ENCODE results near the gene ATP5PB. TPM values are rescaled to one million over a fixed set of nuclear protein-coding genes. Genes with fewer than 3 reads are reported as not detected.

ATP5PB gene
- total RNA-seq, 2 donors from 2014 or later: 458 to 551 TPM

DNA sequence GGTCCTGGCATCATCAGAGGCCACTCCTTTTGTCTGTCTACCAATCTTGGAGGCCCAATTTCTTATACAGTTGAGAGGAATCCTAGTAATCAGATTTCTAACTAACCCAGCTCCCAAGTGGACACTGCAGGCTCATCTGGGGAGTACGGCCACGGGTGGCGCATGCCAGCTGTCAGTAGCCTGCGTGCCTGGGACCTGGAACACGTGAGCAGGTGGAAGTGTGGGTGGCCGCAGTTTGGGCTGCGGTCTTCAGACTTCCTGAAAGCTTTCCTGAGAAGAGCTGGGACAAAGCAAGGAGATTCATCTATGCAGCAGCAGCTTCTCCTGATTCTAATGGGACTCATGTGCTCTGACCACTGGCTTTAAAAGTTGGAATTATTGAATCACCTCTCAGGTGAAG lies 41.8 kb downstream of the ATP5PB start:
- no peak for DNase-seq
- ATAC-seq: no peak
- intact Hi-C loops (cut with DNase I): no loop called here

GRCh38 chr1:111496398-111496797 lies 47.1 kb downstream of the ATP5PB start:
- intact Hi-C loops (cut with DNase I): no loop called here
- ATAC-seq (no peak), DNase-seq (no peak)

- intact Hi-C loops (cut with DNase I): no loop called here
- no peak for DNase-seq
- ATAC-seq: peak in 1 of 2 donors; percentile 11
Observed at GRCh38 chr1:111497592-111497991, 48.3 kb downstream of the ATP5PB start.

DNA sequence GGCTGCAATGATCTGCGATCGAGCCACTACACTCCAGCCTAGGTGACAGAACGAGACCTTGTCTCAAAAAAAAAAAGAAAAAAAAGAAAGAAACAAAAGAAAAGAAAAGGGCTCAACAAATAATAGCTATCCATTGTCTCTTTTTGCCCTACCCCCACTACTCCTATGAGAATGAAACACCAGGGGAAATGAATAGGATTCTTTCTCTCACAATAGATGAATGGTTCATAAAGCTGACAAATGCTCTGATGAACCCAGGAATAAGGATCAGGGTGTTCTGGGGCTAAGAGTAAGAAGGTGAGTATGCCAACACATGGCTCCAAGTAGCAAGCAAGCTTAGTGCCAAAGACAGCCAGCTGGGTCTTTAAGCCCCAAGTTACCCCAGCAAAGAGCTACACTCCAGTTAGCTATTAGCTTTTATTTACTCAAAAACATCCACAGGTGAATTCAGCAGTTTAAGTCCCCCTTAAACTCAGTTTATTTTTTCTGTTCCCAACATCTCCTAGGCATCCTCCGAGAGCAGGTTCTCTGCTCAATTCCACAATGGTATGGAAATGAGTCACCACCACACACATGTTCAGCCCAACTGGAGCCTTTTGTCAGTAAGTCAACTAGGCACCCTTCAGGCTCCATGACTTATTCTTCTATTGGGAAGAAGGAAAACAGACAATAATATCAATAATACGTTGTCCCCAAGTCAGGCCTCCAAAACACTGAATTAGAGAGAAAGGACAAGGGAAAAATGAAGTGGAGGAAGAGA lies 49.9 kb downstream of the ATP5PB start:
- intact Hi-C loops (cut with DNase I): no loop called here
- ATAC-seq: no peak
- no peak for DNase-seq

DNA sequence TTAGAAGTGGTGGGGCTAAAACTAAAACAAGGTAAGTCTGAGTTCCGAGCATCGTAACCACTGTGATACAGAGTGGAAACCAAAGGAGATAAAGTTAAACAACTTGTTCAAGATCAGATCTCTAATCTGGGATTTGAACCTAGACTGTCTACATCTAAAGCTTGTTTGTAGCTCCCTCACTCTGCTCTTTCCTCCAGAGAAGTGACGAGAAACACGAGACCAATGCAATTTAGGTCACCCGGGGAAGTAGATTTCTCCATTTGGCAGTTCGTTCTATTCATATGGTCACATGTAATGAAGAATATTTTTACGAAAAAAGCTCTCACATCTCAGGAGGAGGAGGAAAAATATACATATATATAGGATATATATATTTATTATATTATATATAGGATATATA lies 52.4 kb downstream of the ATP5PB start:
- no peak for ATAC-seq
- intact Hi-C loops (cut with DNase I): loop anchor here in 1 of 2 donors (10.0 kb wide), 1 partner anchor 153 kb away; no protein-coding TSS in a partner anchor
- DNase-seq: no peak

DNA sequence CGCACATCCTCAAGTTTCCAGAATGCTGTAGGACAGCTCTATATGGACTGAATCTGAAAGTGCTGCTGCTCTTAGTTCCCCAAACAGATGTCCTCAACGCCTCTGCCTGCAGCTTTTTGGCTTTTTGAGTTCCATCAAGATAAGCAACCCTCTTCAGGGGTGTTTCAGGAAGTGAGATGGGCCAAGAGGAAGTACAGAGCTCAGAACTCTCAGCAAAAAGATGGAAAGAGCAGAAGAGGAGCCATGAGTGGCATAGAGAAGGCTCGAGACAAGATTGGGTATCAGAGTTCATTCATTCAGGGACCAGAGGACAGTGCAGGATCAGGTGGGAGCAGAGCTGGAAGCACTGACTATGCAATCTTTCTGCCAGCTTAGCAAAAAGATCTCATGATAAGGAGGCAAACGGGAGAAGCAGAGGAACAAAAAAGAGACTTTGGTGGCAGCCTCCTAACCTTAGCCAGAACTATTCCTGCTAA lies 54.4 kb downstream of the ATP5PB start, which contains the start of the genes ADORA3 and TMIGD3:
TSS of gene ADORA3 (minus strand) at position 49 of the 476 bp plus-strand sequence. CDS start 279 bp downstream, outside the sequence.
TSS of gene TMIGD3 (minus strand) at position 49 of the 476 bp plus-strand sequence. CDS start 279 bp downstream, outside the sequence.
- DNase-seq: no peak
- no peak for ATAC-seq
- intact Hi-C loops (cut with DNase I): loop anchor here in 1 of 2 donors (10.0 kb wide), 1 partner anchor 151 kb away; no protein-coding TSS in a partner anchor

GRCh38 chr1:111504097-111504496 lies 54.8 kb downstream of the ATP5PB start:
- intact Hi-C loops (cut with DNase I): loop anchor here in 1 of 2 donors (10.0 kb wide), 1 partner anchor 151 kb away; no protein-coding TSS in a partner anchor
- ATAC-seq (no peak), DNase-seq (no peak)

DNA sequence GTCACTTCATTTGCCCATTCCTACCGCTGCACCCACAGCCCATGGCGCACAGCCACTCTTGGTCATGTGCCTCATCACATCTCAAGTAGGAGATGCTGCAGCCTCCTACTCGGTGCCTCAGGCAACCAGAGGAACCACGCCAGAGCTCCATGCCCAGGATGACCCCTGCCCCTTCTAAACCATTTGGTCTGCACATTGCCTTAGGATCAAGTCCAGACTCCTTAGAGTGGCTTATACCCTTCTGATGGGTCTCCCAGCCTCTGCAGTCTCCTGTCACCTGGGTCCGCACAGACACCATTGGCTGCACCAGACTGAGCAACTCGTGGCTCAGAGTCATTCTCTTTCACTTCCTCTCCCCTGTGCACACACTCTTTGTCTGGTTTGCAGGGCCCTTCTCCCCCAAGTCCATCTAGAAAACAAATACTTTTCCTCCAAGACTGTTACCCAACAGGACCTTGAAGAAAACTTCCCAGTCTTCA lies 56.4 kb downstream of the ATP5PB start:
- intact Hi-C loops (cut with DNase I): loop anchor here (5.0 to 10.0 kb wide), 2 partner anchors 149 to 237 kb away; no protein-coding TSS in a partner anchor
- no peak for DNase-seq
- ATAC-seq: no peak

DNA sequence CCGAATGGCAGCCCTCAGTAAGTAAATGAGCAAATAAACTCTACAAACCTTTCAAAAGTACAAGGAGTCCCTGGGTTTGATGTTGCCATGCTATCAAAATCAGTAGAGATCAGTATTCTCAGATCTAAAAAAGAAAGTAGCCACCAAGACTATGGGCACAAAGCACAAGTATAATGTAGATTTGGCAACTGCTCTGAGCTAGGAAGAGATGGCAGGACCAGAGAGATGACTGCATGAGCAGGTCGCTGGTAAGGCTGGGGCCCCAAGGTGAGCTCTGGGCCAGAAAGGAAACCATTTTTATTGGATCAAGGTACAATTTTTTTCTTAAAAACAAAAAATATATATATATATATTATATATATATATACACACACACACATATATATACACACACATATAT lies 57.3 kb downstream of the ATP5PB start:
- ATAC-seq (no peak), DNase-seq (no peak)
- intact Hi-C loops (cut with DNase I): loop anchor here (5.0 to 10.0 kb wide), 2 partner anchors 148 to 236 kb away; no protein-coding TSS in a partner anchor

GRCh38 chr1:111507411-111508201 lies 58.3 kb downstream of the ATP5PB start:
- peak; percentile 80 for DNase-seq
- peak; percentile 65 to 81 for ATAC-seq
- intact Hi-C loops (cut with DNase I): loop anchor here (2.0 to 10.0 kb wide), 3 partner anchors 147 to 235 kb away; no protein-coding TSS in a partner anchor

DNA sequence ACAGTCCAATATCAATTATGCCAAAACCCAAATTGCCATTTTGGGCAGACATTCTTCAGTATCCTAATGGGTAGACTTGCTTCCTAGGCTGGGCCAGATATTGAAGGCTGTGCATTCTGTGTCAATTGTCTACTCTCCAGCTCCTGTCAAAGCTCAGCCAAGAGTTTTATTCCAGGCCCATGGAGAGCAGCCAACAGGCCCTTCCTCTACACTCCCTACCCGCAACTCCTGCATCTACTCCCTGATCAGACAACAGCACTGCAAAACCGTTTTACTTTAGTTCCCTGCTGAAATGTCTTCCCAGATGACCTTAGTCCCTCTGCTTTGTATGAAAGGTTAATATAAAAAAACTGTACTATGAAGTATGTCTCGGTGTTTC lies 60.7 kb downstream of the ATP5PB start:
- peak; percentile 67 for DNase-seq
- intact Hi-C loops (cut with DNase I): loop anchor here (2.0 to 10.0 kb wide), 5 partner anchors 82 to 232 kb away; no protein-coding TSS in a partner anchor
- peak; percentile 5 to 19 for ATAC-seq

- ATAC-seq (no peak), DNase-seq (no peak)
- intact Hi-C loops (cut with DNase I): loop anchor here in 1 of 2 donors (5.0 to 10.0 kb wide), 2 partner anchors 81 to 113 kb away; no protein-coding TSS in a partner anchor
Observed at GRCh38 chr1:111511370-111511769, 62.1 kb downstream of the ATP5PB start.

Other genes starting within 250 kb of the ATP5PB start
- 10 to 100 TPM in 1 of 2 donors, 1 to 10 TPM in 1; 8.6 to 10.6 TPM for gene DENND2D, start 248.8 kb upstream of the ATP5PB start, total RNA-seq
- 10 to 100 TPM; 11.7 to 36.8 TPM for gene CHI3L2, start 221.8 kb upstream of the ATP5PB start, total RNA-seq
- not detected for gene CHIA, start 158.6 kb upstream of the ATP5PB start, total RNA-seq
- 1 to 10 TPM in 1 of 2 donors, under 1 TPM in 1; 0.35 to 1.2 TPM for gene OVGP1, start 21.7 kb upstream of the ATP5PB start, total RNA-seq
- gene WDR77, start 208 bp upstream of the ATP5PB start, total RNA-seq: 10 to 100 TPM; 22.9 to 31.9 TPM
- 10 to 100 TPM; 17.2 to 22.5 TPM for gene C1orf162, start 24.5 kb downstream of the ATP5PB start, total RNA-seq
- 1 to 10 TPM; 5.5 to 6.6 TPM for gene ADORA3, start 54.2 kb downstream of the ATP5PB start, total RNA-seq
- 1 to 10 TPM; 2.0 to 4.0 TPM for gene TMIGD3, start 54.2 kb downstream of the ATP5PB start, total RNA-seq
- 100 to 1,000 TPM in 1 of 2 donors, 10 to 100 TPM in 1; 84.2 to 103 TPM for gene RAP1A, start 170.3 kb downstream of the ATP5PB start, total RNA-seq